Duodenal mucosa (tissue), 2 donors: ENCODE data around the gene SYN1.
"Not testable (repeated sequence)": the region's sequence is repeated elsewhere in the genome, so short reads cannot be mapped to it uniquely, and the experiment has no call there.

Experiments
- H3K27ac ChIP-seq: one replicate; pipeline ENCODE4 v1.7.0; 2013; ENCODE audit warnings: low read depth, low read length
- H3K27me3 ChIP-seq, 2 donors: one replicate each; pipeline ENCODE4 v1.7.0; 2013; ENCODE audit warnings: low read length in 2 of 2, control low read depth in 1 of 2; ENCODE audit not compliant: insufficient read depth in 2 of 2, control insufficient read depth in 1 of 2
- H3K36me3 ChIP-seq, 2 donors: one replicate each; pipeline ENCODE4 v1.7.0; 2013; ENCODE audit warnings: low read length in 2 of 2, control low read depth in 1 of 2; ENCODE audit not compliant: insufficient read depth in 2 of 2, control insufficient read depth in 1 of 2
- H3K4me1 ChIP-seq, 2 donors: one replicate each; pipeline ENCODE4 v1.7.0; 2013; ENCODE audit warnings: low read length in 2 of 2, control low read depth in 1 of 2; ENCODE audit not compliant: insufficient read depth in 2 of 2, control insufficient read depth in 1 of 2
- H3K4me3 ChIP-seq, 2 donors: one replicate each; pipeline ENCODE4 v1.7.0; 2013; ENCODE audit warnings: low read length in 2 of 2, low read depth in 1 of 2
- H3K9ac ChIP-seq, 2 donors: one replicate each; pipeline ENCODE4 v1.7.0; 2013; ENCODE audit warnings: low read length in 2 of 2, low read depth in 1 of 2
- H3K9me3 ChIP-seq, 2 donors: one replicate each; pipeline ENCODE4 v1.7.0; 2013; ENCODE audit warnings: low read length in 2 of 2, control low read depth in 1 of 2; ENCODE audit not compliant: control insufficient read depth in 1 of 2

SYN1 gene

DNA sequence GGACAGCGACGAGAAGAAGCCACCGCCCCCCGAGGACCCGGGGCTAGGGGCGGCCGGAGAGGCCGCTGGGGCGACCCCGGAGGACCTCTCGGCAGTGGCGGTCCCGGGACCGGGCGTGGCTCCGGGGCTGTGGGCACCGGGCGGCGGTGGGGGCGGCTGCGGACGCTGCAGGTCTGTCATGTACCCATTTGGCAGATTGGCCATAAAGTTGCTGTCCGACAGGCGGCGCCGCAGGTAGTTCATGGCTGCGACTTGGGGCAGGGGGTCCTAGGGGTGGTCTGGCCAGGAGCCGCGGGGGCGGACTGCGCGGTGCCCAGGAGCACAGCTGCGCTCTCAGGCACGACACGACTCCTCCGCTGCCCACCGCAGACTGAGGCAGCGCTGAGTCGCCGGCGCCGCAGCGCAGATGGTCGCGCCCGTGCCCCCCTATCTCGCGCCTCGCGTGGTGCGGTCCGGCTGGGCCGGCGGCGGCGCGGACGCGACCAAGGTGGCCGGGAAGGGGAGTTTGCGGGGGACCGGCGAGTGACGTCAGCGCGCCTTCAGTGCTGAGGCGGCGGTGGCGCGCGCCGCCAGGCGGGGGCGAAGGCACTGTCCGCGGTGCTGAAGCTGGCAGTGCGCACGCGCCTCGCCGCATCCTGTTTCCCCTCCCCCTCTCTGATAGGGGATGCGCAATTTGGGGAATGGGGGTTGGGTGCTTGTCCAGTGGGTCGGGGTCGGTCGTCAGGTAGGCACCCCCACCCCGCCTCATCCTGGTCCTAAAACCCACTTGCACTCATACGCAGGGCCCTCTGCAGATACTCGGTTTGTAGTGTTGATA, at the start of gene SYN1:
TSS of gene SYN1 (minus strand) at position 372 of the 817 bp plus-strand sequence. CDS start at position 243, 129 bp downstream.
- Histone ChIP-seq H3K4me1 (no peaks in the 10 kb centered on the region), H3K9me3 (no peaks in the 10 kb centered on the region), H3K27ac (no peak within 1 kb of the TSS), H3K9ac (no peak within 1 kb of the TSS), H3K36me3 (no peaks in the 10 kb centered on the region), H3K27me3 (peaks cover 0 to 5% of the 10 kb centered on the region in 2 donors), H3K4me3 (peak within 1 kb of the TSS in 1 of 2 donors; percentile 51)

DNA sequence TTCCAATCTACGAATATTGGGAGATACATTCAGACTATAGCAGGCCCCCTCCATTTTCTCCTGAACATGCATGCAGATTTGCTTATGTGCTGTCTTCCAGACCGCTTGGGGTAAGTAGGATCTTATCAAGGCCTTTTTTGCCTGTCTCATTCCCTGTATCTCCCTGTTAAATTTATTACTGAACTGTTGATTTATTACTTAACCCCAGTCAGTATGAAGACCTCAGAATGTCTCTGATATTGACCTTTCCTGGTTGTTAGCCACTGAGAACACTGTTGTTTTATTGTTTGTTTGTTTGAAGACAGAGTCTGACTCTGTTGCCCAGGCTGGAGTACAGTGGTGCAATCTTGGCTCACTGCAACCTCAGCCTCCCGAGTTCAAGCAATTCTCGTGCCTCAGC, 46.1 kb upstream of the SYN1 start:
- not testable (repeated sequence) for H3K36me3 ChIP-seq, H3K9ac ChIP-seq, H3K4me3 ChIP-seq, H3K27me3 ChIP-seq, H3K27ac ChIP-seq, H3K9me3 ChIP-seq, H3K4me1 ChIP-seq

DNA sequence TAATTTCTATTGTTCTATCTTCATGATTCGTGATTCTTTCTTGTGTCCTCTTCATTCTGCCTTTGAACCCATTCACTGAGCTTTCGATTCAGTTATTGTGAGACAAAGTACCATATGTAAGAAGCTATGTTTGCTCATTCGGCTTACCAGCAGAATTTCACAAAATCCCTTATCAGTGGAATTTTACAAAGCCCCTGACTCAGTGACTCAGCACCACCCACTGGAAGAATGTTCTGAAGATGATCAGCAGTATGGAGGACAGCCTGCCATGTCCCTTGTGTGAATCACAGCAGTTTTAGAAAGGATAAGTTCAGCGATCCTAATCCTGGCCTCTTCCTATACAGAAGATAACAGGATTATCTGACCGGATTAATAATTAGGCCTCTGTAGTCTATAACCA, 45.1 kb upstream of the SYN1 start:
- Histone ChIP-seq H3K4me3 (no peak overlapping the region), H3K36me3 (no peaks in the 10 kb centered on the region), H3K27ac (no peak overlapping the region), H3K9me3 (no peaks in the 10 kb centered on the region), H3K4me1 (no peaks in the 10 kb centered on the region), H3K27me3 (no peaks in the 10 kb centered on the region), H3K9ac (no peak overlapping the region)

DNA sequence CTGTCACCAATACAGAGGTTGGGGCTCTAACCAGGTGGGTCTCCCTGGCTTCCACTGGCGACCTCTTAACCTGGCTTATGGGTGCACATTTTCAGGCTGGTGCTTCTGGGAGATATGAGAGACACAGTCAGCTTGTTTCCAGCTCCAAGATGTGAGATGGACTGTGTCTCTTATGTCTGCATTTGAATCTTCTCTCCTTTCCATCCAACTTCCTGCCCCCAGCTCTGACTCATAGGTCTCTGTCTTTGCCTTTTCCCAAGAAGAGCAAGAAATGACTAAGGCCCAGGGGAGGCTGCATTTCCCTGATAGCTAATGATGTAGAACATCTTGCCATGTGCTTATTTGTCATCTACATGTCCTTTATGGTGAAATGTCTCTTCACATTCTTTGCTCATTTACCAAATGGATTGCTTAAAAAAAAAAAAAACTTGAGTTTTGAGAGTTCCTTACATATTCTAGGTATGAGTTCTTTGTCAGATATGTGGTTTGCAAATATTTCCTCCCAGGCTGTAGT, 42.5 kb upstream of the SYN1 start:
- H3K36me3 ChIP-seq: peaks cover 5 to 6% of the 10 kb centered on the region in 2 donors
- H3K4me1 ChIP-seq: peaks cover 0 to 4% of the 10 kb centered on the region in 2 donors
- no peak overlapping the region for H3K9ac ChIP-seq
- H3K27ac ChIP-seq: no peak overlapping the region
- H3K9me3 ChIP-seq: no peaks in the 10 kb centered on the region
- no peaks in the 10 kb centered on the region for H3K27me3 ChIP-seq
- H3K4me3 ChIP-seq: no peak overlapping the region

DNA sequence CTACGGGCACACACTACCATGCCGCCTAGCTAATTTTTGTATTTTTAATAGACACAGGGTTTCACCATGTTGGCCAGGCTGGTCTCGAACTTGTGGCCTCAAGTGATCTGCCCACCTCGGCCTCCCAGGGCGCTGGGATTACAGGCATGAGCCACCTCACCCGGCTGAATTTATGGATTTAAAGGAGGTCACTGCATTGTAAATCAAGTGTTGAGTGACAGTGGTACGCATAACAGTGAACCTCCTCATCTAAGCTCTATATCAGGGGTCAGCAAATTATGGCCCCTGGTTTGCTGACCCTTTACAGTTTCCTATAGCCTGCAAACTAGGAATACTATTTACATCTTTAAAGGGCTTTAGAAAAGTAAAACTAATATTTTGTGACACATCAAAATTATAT, 41.9 kb upstream of the SYN1 start:
- Histone ChIP-seq H3K9me3 (no peaks in the 10 kb centered on the region), H3K9ac (no peak overlapping the region), H3K4me1 (peaks cover 0 to 4% of the 10 kb centered on the region in 2 donors), H3K27me3 (no peaks in the 10 kb centered on the region), H3K36me3 (peaks cover 11 to 12% of the 10 kb centered on the region in 2 donors), H3K27ac (no peak overlapping the region), H3K4me3 (no peak overlapping the region)

DNA sequence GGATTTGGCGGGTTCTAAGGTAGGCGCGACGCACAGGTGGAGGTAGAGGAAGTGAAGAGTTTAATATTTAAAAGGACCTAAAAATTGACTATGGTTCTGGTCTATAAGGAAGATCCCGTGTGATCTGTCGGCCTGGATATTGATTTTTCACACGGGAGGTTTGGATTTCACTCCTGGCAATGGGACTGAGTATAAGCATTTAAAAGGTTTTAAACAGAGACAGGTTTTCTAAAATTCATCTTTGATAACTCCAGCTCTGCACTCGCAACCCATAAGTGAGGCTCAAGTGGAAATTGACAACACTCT, 39.7 kb upstream of the SYN1 start:
- H3K9me3 ChIP-seq: no peaks in the 10 kb centered on the region
- peaks cover 11 to 26% of the 10 kb centered on the region in 2 donors for H3K36me3 ChIP-seq
- H3K9ac ChIP-seq: peak overlapping the region in 1 of 2 donors; percentile 96
- H3K27me3 ChIP-seq: no peaks in the 10 kb centered on the region
- H3K4me3 ChIP-seq: peak overlapping the region; percentile 73 to 88
- H3K4me1 ChIP-seq: peaks cover 0 to 4% of the 10 kb centered on the region in 2 donors
- peak overlapping the region; percentile 32 for H3K27ac ChIP-seq

DNA sequence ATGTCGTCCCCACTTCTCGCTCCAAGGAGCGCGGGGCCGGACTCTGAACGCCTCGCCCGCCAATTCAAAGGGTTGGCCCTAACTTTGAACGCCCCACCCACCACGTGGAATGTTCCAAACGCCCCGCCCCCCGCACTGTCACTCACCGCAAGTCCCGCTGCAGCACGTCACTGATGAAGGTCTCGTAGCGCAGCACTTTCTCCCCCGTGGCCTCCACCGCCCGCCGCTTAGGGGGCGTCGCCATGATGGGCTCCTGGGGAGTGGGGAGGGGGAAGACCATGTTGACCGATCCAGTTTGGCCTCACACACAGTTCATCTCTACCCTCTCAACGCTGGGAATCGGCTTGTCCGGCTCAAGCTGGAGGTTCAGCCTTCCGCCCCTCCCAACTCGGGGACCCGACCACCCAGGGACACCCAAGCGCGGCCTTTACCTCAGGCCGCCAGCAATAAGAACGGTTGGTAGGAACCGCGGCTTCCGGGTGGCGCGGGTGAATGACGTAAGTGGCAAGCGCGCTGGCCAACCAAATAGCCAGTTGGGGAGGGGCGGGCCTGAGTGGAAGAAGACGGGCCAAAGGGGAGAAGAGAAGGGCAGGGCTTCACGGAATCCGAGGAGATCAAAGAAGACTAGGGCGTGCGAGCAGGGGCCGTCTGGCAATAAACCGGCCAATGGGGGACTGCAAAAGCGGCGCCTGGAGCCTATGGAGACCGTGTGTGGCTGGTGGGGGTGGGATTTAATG, 39.2 kb upstream of the SYN1 start, which contains the start of gene UXT:
TSS of gene UXT (minus strand) at position 497 of the 737 bp plus-strand sequence. CDS start at position 244, 253 bp downstream.
- peaks cover 0 to 4% of the 10 kb centered on the region in 2 donors for H3K4me1 ChIP-seq
- no peaks in the 10 kb centered on the region for H3K9me3 ChIP-seq
- H3K36me3 ChIP-seq: peaks cover 11 to 26% of the 10 kb centered on the region in 2 donors
- H3K27ac ChIP-seq: peak within 1 kb of the TSS; percentile 98
- peak within 1 kb of the TSS; percentile 96 to 97 for H3K9ac ChIP-seq
- H3K27me3 ChIP-seq: no peaks in the 10 kb centered on the region
- H3K4me3 ChIP-seq: peak within 1 kb of the TSS; percentile 73 to 88

DNA sequence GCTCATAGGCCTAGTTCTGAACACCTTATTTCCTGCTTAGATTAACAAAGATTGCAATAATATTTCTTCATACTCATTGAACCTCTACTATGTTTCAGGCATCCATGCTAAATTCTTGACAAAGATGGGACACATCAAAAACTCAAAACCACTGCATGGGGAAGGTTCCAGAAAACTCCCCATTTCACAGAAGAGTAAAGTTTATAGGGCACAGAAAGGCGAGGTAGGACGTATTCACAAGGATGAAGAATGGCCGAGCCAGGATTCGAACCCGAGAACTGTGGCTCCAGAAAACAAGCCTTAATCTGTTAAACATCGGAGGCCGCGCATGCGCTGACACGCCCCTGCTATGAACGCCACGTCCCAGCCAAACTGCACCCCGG, 38.6 kb upstream of the SYN1 start:
- no peaks in the 10 kb centered on the region for H3K9me3 ChIP-seq
- H3K4me1 ChIP-seq: peaks cover 0 to 4% of the 10 kb centered on the region in 2 donors
- no peaks in the 10 kb centered on the region for H3K27me3 ChIP-seq
- H3K36me3 ChIP-seq: peaks cover 11 to 28% of the 10 kb centered on the region in 2 donors
- peak overlapping the region; percentile 38 to 96 for H3K9ac ChIP-seq
- peak overlapping the region; percentile 73 to 88 for H3K4me3 ChIP-seq
- H3K27ac ChIP-seq: peak overlapping the region; percentile 98

DNA sequence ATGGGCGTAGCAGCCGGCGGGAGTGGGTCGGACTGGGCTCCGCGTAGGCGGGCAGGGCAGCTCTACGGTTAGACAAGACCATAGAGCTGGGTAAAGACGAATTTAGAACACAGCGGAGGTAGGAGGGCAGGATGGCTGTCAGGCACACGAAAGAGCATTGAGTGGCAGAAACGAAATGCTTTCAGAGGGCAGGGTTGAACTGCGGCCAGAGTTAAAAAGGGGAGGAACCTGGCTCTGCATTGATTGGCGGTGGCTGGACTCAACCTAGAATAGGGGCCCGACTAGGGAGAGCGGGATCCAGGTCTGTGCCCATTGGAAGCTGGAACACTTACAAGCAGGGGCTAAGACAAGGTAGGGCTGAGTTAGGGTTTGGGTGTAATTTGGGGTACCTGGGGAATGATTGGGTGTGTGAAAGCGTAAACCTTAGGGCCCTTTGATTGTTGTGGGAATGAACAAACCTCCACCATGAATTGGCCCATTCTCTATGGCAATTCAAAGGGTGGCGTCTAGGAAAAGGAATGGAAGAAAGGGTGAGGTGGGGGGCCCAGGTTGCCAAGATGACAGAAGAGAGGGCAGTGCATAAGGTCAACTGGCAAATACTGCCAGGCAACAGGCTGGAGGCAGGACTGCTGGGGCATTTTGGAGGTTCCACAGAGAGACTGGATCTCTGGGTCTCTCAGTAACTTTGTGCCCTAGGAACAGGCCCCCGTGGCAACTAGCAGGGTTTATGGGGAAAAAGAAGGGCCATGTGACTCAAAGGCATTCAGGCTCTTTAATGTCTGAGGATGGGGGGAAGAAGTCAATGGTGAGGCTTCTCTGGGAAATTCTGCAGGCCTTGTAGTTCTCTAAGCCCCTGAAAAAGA, 31.6 kb upstream of the SYN1 start:
- H3K36me3 ChIP-seq: peaks cover 0 to 20% of the 10 kb centered on the region in 2 donors
- no peaks in the 10 kb centered on the region for H3K27me3 ChIP-seq
- H3K9me3 ChIP-seq: no peaks in the 10 kb centered on the region
- peaks cover 19 to 21% of the 10 kb centered on the region in 2 donors for H3K4me1 ChIP-seq
- H3K27ac ChIP-seq: peak overlapping the region; percentile 63
- peak overlapping the region; percentile 68 to 73 for H3K4me3 ChIP-seq
- H3K9ac ChIP-seq: peak overlapping the region; percentile 59 to 63
